NCI-H748 treated with DMSO at 0.1 percent for 48 hours (cell line): ENCODE results near the gene NXF2.
"Not testable (repeated sequence)": the region's sequence is repeated elsewhere in the genome, so short reads cannot be mapped to it uniquely, and the experiment has no call there.

Experiments
- DNase-seq: peaks from one replicate; lab custom pipeline; 2025; lab: John Stamatoyannopoulos, UW

NXF2 gene, protein sequence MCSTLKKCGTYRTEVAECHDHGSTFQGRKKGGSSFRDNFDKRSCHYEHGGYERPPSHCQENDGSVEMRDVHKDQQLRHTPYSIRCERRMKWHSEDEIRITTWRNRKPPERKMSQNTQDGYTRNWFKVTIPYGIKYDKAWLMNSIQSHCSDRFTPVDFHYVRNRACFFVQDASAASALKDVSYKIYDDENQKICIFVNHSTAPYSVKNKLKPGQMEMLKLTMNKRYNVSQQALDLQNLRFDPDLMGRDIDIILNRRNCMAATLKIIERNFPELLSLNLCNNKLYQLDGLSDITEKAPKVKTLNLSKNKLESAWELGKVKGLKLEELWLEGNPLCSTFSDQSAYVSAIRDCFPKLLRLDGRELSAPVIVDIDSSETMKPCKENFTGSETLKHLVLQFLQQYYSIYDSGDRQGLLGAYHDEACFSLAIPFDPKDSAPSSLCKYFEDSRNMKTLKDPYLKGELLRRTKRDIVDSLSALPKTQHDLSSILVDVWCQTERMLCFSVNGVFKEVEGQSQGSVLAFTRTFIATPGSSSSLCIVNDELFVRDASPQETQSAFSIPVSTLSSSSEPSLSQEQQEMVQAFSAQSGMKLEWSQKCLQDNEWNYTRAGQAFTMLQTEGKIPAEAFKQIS

GRCh38 chrX:102246893-102247292 lies at the start of gene NXF2:
Gene NXF2 (plus strand): TSS chrX:102247167. CDS start chrX:102307079, 59,912 bp downstream.
- DNase-seq, result not testable (repeated sequence)

DNA sequence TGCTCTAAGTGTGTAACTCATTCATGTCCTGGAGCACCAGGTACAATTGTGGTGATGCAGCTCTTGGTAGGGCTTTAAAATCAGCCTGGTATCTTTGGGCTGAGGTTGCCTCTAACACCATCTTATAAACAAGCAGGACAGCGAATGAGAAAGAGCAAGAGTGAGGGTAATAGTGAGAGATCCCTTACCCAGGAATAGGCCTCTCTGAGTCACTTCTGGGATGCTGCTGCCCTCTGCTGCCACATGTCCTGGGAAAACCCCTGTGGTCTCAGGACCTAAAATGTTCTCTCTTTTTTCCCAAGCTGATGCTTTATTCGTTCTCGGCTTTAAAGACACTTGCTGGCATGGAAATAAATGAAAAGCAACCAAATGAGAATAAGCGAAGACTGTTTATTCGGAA lies 39.0 kb upstream of the NXF2 start:
- not testable (repeated sequence) for DNase-seq

DNA sequence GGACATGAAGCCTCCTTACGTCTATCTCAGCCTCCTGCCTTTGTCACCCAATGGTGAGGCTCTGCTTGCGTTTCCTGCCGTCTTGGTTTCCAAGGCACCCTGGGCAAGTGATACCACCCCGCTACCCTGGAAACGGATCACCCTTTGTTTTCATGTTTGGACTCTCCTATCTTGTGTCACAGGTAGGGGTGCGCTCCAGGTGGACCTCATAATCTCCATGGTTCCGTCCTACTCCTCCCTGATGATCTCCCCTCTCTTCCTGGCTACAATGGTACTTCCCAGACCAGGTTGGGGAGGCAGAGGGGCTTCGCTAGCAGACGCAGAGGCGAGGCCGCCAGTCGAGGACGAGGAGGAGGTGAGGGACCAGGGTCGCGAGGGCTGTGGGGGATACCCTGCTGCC lies 32.0 kb upstream of the NXF2 start, which contains the start of gene TCP11X1:
TSS of gene TCP11X1 (plus strand) at position 316 of the 400 bp plus-strand sequence.
- not testable (repeated sequence) for DNase-seq

DNA sequence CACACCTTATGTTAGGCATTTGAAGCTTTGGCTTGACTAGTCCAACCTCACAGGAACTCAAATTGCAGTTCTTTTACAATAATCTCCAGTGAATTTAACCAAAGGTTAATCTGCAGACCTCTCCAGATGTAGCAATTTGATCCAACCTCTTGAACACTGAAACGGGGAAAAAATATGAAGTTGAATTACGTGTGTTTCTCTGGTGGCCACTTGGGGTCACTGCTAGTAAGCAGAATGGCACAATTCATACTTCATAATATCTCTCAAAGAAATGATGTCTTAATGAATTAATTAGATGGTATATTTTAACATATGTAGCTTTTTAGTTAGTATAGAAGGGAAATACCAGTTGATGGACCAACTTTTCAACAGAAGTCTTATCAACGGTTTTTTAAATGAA lies 30.5 kb upstream of the NXF2 start:
- not testable (repeated sequence) for DNase-seq

DNA sequence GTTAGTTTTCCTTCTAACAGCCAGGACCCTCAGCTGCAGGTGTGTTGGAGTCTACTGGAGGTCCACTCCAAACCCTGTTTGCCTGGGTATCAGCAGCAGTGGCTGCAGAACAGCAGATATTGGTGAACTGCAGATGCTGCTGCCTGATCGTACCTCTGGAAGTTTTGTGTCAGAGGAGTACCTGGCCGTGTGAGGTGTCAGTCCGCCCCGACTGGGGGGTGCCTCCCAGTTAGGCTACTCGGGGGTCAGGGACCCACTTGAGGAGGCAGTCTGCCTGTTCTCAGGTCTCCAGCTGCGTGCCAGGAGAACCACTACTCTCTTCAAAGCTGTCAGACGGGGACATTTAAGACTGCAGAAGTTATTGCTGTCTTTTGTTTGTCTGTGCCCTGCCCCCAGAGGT lies 11.3 kb upstream of the NXF2 start:
- not testable (repeated sequence) for DNase-seq

DNA sequence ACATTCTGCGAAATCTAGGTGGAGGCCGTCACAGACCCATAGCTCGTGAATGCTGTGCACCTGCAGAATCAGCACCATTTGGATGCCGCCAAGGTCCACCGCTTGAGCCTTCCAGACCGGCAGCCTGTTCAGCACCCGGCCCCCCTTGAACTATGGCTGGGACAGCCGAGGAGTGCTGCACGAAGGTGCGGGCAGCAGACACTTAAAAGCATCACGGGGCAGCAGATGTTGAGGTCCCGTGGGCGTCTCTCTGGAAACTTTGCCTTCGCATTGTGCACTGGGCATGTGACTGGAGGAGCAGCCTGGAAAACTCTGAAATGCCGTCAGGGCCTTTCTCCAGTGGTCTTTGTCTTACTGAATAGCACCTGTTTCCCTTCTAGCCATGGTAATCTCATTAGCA lies 6.7 kb upstream of the NXF2 start:
- not testable (repeated sequence) for DNase-seq

GRCh38 chrX:102272231-102272630 lies 25.3 kb downstream of the NXF2 start:
- not testable (repeated sequence) for DNase-seq

DNA sequence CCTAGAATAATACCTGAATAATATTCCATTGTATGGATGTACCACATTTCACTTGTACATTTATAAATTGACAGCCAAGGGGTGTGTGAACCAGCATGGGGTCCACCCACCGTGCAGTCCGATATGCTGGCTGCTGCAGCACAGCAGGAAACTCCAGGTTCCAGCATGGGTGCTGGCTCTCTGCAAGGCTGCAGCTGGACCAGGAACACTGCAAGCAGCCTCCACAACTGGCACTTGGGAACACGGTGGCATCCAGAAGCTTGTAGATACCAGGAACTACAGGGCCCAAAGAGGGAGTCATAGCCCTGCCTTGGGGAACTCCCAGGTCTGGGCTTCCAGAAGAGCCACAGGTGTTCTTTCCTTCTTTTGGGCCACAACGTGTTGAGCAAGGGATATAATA lies 91.2 kb downstream of the NXF2 start:
- DNase-seq, result no peak

- DNase-seq, result no peak
Observed at GRCh38 chrX:102339312-102340298, 92.6 kb downstream of the NXF2 start.

DNA sequence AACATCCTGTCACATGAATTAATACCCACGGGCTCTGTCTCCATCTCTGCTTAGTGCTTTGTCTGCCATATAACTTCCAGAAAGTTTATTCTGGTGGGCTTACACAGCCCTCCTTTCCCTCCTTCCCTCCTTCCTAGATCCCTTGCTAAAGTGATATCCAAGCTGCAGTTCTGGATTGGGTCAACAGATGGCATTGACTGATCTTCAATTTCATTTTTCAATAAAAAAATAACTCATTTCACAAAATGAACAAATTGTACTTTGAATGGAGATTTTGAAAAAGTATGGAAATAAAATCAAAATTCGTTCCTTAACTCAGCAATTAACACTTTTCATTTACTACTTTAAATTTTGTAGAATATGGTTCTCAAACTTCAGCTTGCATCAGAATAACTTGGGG lies 94.9 kb downstream of the NXF2 start:
- DNase-seq, result no peak

GRCh38 chrX:102345916-102346315 lies 98.9 kb downstream of the NXF2 start:
- DNase-seq, result no peak
